Measurements from ENCODE around the gene RHBDD3. TPM values are rescaled to one million over a fixed set of nuclear protein-coding genes. Genes with fewer than 3 reads are reported as not detected.

Gene RHBDD3
- total RNA-seq, 1 experiment from 2014 or later, result 51.5 TPM

- H3K27me3 Mint-ChIP-seq (ENCODE audit: unreplicated experiment), result peaks cover 35% of the 10 kb centered on the region
- CTCF ChIA-PET, result no interaction called here
- BruUV-seq (replicated peaks), result no TSS peak
Measured at GRCh38 chr22:29231971-29232959, 35.5 kb downstream of the RHBDD3 start.

GRCh38 chr22:29230972-29231875 is 36.6 kb downstream of the RHBDD3 start:
- peaks cover 3% of the 10 kb centered on the region for H3K9me3 Mint-ChIP-seq (ENCODE audit: low read depth, unreplicated experiment)
- H3K27ac Mint-ChIP-seq (ENCODE audit: unreplicated experiment), result no peak overlapping the region
- intact Hi-C loops (cut with micrococcal nuclease; ENCODE audit: unreplicated experiment), result no loop called here
- H3K36me3 Mint-ChIP-seq (ENCODE audit: insufficient read depth, unreplicated experiment), result no peaks in the 10 kb centered on the region
- H3K4me1 Mint-ChIP-seq (ENCODE audit: low read depth, unreplicated experiment), result no peaks in the 10 kb centered on the region
- BruUV-seq (replicated peaks), result no TSS peak
- CTCF ChIA-PET, result no interaction called here
- no peak for TF ChIP-seq CTCF (IDR thresholded peaks at IDR 0.05; ENCODE audit: unreplicated experiment)
- H3K27me3 Mint-ChIP-seq (ENCODE audit: unreplicated experiment), result peaks cover 43% of the 10 kb centered on the region
- DNase-seq, result no peak
- no peak overlapping the region for H3K4me3 Mint-ChIP-seq (ENCODE audit: low read depth, unreplicated experiment)

More at GRCh38 chr22:29231971-29232959, 35.5 kb downstream of the RHBDD3 start:
- no peak overlapping the region for H3K27ac Mint-ChIP-seq (ENCODE audit: unreplicated experiment)
- TF ChIP-seq CTCF (IDR thresholded peaks at IDR 0.05; ENCODE audit: unreplicated experiment), result no peak
- intact Hi-C loops (cut with micrococcal nuclease; ENCODE audit: unreplicated experiment), result no loop called here
- peaks cover 3% of the 10 kb centered on the region for H3K9me3 Mint-ChIP-seq (ENCODE audit: low read depth, unreplicated experiment)
- DNase-seq, result no peak
- H3K4me3 Mint-ChIP-seq (ENCODE audit: low read depth, unreplicated experiment), result no peak overlapping the region
- H3K36me3 Mint-ChIP-seq (ENCODE audit: insufficient read depth, unreplicated experiment), result no peaks in the 10 kb centered on the region
- no peaks in the 10 kb centered on the region for H3K4me1 Mint-ChIP-seq (ENCODE audit: low read depth, unreplicated experiment)

GRCh38 chr22:29226351-29226981 is 41.3 kb downstream of the RHBDD3 start:
- DNase-seq, result no peak
- Mint-ChIP-seq H3K4me1 (ENCODE audit: low read depth, unreplicated experiment) (no peaks in the 10 kb centered on the region), H3K36me3 (ENCODE audit: insufficient read depth, unreplicated experiment) (no peaks in the 10 kb centered on the region), H3K9me3 (ENCODE audit: low read depth, unreplicated experiment) (no peaks in the 10 kb centered on the region), H3K4me3 (ENCODE audit: low read depth, unreplicated experiment) (no peak overlapping the region), H3K27ac (ENCODE audit: unreplicated experiment) (no peak overlapping the region), H3K27me3 (ENCODE audit: unreplicated experiment) (peaks cover 40% of the 10 kb centered on the region)
- no TSS peak for BruUV-seq (replicated peaks)
- TF ChIP-seq CTCF (IDR thresholded peaks at IDR 0.05; ENCODE audit: unreplicated experiment), result no peak
- intact Hi-C loops (cut with micrococcal nuclease; ENCODE audit: unreplicated experiment), result no loop called here
- CTCF ChIA-PET, result interaction anchor here (1.5 to 1.7 kb wide), 2 partner anchors 11 to 19 kb away, joined by 4 read pairs; no protein-coding TSS in a partner anchor
